Suppressor macrophage (primary cell): Measurements from ENCODE around the gene PIP4K2A.

ENCODE experiments used
- DNase-seq, 4 experiments: peaks; one replicate each; pipeline ENCODE4 v3.0.0-alpha.2; 2020 to 2022

Gene PIP4K2A

GRCh38 chr10:22666287-22667092 is 47.9 kb downstream of the PIP4K2A start:
- peak in 3 of 4 experiments; percentile 28 to 41 (median 39) for DNase-seq

GRCh38 chr10:22665329-22665728 is 49.0 kb downstream of the PIP4K2A start:
- DNase-seq: no peak

- no peak for DNase-seq
These were observed 51.5 kb downstream of the PIP4K2A start for GRCh38 chr10:22662733-22663330.

GRCh38 chr10:22659866-22660265 is 54.5 kb downstream of the PIP4K2A start:
- DNase-seq: no peak

- DNase-seq: peak in 2 of 4 experiments; percentile 24 to 32
These were observed 55.5 kb downstream of the PIP4K2A start for GRCh38 chr10:22658745-22659410.

- DNase-seq: no peak
These were observed 56.7 kb downstream of the PIP4K2A start for GRCh38 chr10:22657566-22658225.

- no peak for DNase-seq
These were observed 57.4 kb downstream of the PIP4K2A start for GRCh38 chr10:22657024-22657423.

GRCh38 chr10:22656036-22656435 is 58.3 kb downstream of the PIP4K2A start:
- no peak for DNase-seq

GRCh38 chr10:22655312-22655981 is 58.9 kb downstream of the PIP4K2A start:
- peak in 3 of 4 experiments; percentile 13 to 18 (median 13) for DNase-seq

- no peak for DNase-seq
These were observed 61.3 kb downstream of the PIP4K2A start for GRCh38 chr10:22652988-22653481.

GRCh38 chr10:22651276-22651980 is 63.0 kb downstream of the PIP4K2A start:
- DNase-seq: peak; percentile 62 to 81 (median 76)

- no peak for DNase-seq
These were observed 64.4 kb downstream of the PIP4K2A start for GRCh38 chr10:22649994-22650393.

- no peak for DNase-seq
These were observed 65.0 kb downstream of the PIP4K2A start for GRCh38 chr10:22649390-22649841.

- DNase-seq: no peak
These were observed 65.8 kb downstream of the PIP4K2A start for GRCh38 chr10:22648547-22648961.

- DNase-seq: no peak
These were observed 67.1 kb downstream of the PIP4K2A start for GRCh38 chr10:22647244-22647643.

- DNase-seq: no peak
These were observed 68.0 kb downstream of the PIP4K2A start for GRCh38 chr10:22646388-22646853.

GRCh38 chr10:22644222-22644621 is 70.2 kb downstream of the PIP4K2A start:
- DNase-seq: no peak

GRCh38 chr10:22643775-22644174 is 70.6 kb downstream of the PIP4K2A start:
- DNase-seq: peak in 3 of 4 experiments; percentile 38 to 55 (median 43)

- no peak for DNase-seq
These were observed 71.3 kb downstream of the PIP4K2A start for GRCh38 chr10:22643116-22643515.

- no peak for DNase-seq
These were observed 72.6 kb downstream of the PIP4K2A start for GRCh38 chr10:22641743-22642142.

GRCh38 chr10:22640359-22640758 is 74.0 kb downstream of the PIP4K2A start:
- DNase-seq: no peak
